ENCODE results near the gene C1orf116. TPM values are rescaled to one million over a fixed set of nuclear protein-coding genes. Genes with fewer than 3 reads are reported as not detected.
A peak's percentile ranks its signal among the peaks of the same experiment; 100 is the strongest.

The C1orf116 gene
- polyA plus RNA-seq, 2 of the 4 experiments (the other 2 are of a cell fraction) = 2.0 to 3.2 TPM

DNA sequence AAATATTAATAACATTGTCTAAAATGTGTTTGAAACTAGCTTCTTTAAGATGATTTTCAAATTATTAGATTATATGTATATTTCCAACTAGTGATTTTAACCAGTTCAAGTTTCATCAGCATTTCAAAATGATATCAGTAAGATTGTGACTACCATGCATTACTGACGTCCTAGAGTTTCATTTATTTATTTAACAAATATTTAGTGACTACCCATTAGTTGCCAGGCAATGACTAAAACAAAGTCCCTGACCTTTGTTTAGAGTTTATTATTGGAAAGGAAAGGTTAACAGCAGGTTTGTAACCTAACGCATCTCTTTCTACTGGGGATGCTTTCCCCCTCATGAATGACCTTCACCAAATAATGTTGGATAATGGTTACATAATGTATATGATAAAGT is 48.5 kb upstream of the C1orf116 start:
- FAIRE-seq = no peak
- Histone ChIP-seq H3K4me2 (peak overlapping the region; percentile 30; the same call in 2 of the 3 replicates), H3K4me3 (no peak overlapping the region), H3K27ac (no peak overlapping the region), H3K4me1 (peaks cover 28% of the 10 kb centered on the region), H3K9me3 (no peaks in the 10 kb centered on the region)
- 24% methylated on average over 2 of the region's 2 CpGs for WGBS (ENCODE audit: missing lambda C conversion rate)
- no peak for ATAC-seq
- DNase-seq (ENCODE audit: low read depth in 1 of 2, low spot score in 1 of 2) = peak in 1 of 2 experiments; percentile 17
- ChIA-PET CTCF (interaction anchor here (1.0 to 8.4 kb wide), 5 partner anchors 9 to 418 kb away, joined by 3 to 94 read pairs (median 17); no protein-coding TSS in a partner anchor), POLR2A (interaction anchor here (1.5 to 2.4 kb wide), 2 partner anchors 28 to 240 kb away, joined by 4 to 8 read pairs; partner anchors contain the start of genes CD55 and PFKFB2)
- TF ChIP-seq, protein P1, sequence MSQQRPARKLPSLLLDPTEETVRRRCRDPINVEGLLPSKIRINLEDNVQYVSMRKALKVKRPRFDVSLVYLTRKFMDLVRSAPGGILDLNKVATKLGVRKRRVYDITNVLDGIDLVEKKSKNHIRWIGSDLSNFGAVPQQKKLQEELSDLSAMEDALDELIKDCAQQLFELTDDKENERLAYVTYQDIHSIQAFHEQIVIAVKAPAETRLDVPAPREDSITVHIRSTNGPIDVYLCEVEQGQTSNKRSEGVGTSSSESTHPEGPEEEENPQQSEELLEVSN (IDR thresholded peaks at IDR 0.05; ENCODE audit: borderline replicate concordance, low read depth) = no peak
- TF ChIP-seq ZFP36 (IDR thresholded peaks at IDR 0.05; ENCODE audit: borderline replicate concordance, partially characterized antibody) (no peak), FOSL2 (IDR thresholded peaks at IDR 0.05) (no peak), FOSL2 (CRISPR knock-in tag; IDR thresholded peaks at IDR 0.05) (no peak), CBX2 (IDR thresholded peaks at IDR 0.05; ENCODE audit: borderline replicate concordance, low read depth) (no peak), SMC3 (IDR thresholded peaks at IDR 0.05) (no peak), POLR2A (IDR thresholded peaks at IDR 0.05; ENCODE audit: low read length) (no peak), HOXA7 (CRISPR knock-in tag; IDR thresholded peaks at IDR 0.05) (no peak), MAZ (IDR thresholded peaks at IDR 0.05; ENCODE audit: borderline replicate concordance, low read depth, low read length) (no peak), JUN (IDR thresholded peaks at IDR 0.05) (no peak), RNF2 (IDR thresholded peaks at IDR 0.05; ENCODE audit: borderline replicate concordance, low read depth) (no peak), PBX3 (IDR thresholded peaks at IDR 0.05) (no peak), FOXS1 (CRISPR knock-in tag; IDR thresholded peaks at IDR 0.05) (no peak), JUNB (IDR thresholded peaks at IDR 0.05) (no peak)

DNA sequence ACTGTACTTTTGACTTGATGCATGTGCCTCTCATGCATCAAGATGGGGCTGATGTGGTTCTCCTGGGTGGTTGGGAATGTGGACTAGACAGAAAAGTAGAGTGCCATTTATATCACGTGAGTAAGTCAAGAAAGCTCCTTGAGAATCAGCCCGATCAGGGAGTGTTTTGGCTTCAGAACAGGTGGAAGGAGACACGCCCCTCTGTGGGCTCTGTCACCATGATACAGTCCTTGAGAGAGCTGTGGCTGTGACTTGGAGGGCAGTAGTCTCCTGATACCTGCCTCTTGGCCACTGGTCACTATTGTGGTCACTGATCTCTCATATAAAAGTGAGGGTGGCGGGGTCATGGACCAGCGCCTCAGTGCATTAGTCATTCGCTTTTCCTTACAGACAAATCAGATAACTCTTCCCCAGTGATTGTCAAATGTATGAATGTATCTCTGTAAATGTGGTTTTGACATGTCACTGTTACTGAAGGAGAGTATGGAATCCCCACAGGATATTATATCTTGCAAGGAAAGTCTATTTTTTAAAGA is 47.2 kb upstream of the C1orf116 start:
- H3K4me3 ChIP-seq = no peak overlapping the region
- no peak overlapping the region for H3K4me2 ChIP-seq
- peaks cover 24% of the 10 kb centered on the region for H3K4me1 ChIP-seq
- TF ChIP-seq POLR2AphosphoS2 (conservative IDR thresholded peaks at IDR 0.05; ENCODE audit: low read length) (no peak), MAFK (IDR thresholded peaks at IDR 0.05; ENCODE audit: partially characterized antibody) (no peak), TFCP2L1 (CRISPR knock-in tag; IDR thresholded peaks at IDR 0.05) (no peak), CHD4 (IDR thresholded peaks at IDR 0.05; ENCODE audit: borderline replicate concordance) (no peak), CEBPB (IDR thresholded peaks at IDR 0.05) (no peak), HEYL (CRISPR knock-in tag; IDR thresholded peaks at IDR 0.05) (no peak), KDM5A (IDR thresholded peaks at IDR 0.05) (no peak)
- TF ChIP-seq, protein P2, sequence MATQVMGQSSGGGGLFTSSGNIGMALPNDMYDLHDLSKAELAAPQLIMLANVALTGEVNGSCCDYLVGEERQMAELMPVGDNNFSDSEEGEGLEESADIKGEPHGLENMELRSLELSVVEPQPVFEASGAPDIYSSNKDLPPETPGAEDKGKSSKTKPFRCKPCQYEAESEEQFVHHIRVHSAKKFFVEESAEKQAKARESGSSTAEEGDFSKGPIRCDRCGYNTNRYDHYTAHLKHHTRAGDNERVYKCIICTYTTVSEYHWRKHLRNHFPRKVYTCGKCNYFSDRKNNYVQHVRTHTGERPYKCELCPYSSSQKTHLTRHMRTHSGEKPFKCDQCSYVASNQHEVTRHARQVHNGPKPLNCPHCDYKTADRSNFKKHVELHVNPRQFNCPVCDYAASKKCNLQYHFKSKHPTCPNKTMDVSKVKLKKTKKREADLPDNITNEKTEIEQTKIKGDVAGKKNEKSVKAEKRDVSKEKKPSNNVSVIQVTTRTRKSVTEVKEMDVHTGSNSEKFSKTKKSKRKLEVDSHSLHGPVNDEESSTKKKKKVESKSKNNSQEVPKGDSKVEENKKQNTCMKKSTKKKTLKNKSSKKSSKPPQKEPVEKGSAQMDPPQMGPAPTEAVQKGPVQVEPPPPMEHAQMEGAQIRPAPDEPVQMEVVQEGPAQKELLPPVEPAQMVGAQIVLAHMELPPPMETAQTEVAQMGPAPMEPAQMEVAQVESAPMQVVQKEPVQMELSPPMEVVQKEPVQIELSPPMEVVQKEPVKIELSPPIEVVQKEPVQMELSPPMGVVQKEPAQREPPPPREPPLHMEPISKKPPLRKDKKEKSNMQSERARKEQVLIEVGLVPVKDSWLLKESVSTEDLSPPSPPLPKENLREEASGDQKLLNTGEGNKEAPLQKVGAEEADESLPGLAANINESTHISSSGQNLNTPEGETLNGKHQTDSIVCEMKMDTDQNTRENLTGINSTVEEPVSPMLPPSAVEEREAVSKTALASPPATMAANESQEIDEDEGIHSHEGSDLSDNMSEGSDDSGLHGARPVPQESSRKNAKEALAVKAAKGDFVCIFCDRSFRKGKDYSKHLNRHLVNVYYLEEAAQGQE (IDR thresholded peaks at IDR 0.05) = no peak
- TF ChIP-seq, protein P3, sequence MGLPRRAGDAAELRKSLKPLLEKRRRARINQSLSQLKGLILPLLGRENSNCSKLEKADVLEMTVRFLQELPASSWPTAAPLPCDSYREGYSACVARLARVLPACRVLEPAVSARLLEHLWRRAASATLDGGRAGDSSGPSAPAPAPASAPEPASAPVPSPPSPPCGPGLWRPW (IDR thresholded peaks at IDR 0.05) = no peak
- no peak for DNase-seq (ENCODE audit: low read depth in 1 of 2, low spot score in 1 of 2)
- FAIRE-seq = no peak
- ATAC-seq = no peak
- WGBS (ENCODE audit: missing lambda C conversion rate) = 80% methylated on average over 6 of the region's 6 CpGs
- ChIA-PET CTCF (interaction anchor here (0.7 to 8.4 kb wide), 13 partner anchors 9 to 419 kb away, joined by 3 to 94 read pairs (median 6); partner anchors contain the start of gene C1orf116), POLR2A (interaction anchor here (2.4 kb wide), 1 partner anchor 27 kb away, joined by 8 read pairs; the partner anchor contains the start of gene PFKFB2)
- H3K9me3 ChIP-seq = no peaks in the 10 kb centered on the region
- no peak overlapping the region for H3K27ac ChIP-seq

Data from A549 (cell line).